ENCODE measurements around the gene SLC2A1. TPM values are rescaled to one million over a fixed set of nuclear protein-coding genes. Genes with fewer than 3 reads are reported as not detected.

The SLC2A1 gene
- total and polyA plus RNA-seq, 2 of the 13 experiments (the other 11 are each of a cell fraction or from before 2014, with no cell fraction given) = 125 to 423 TPM

- TF ChIP-seq ZNF800 (CRISPR knock-in tag; IDR thresholded peaks at IDR 0.05) = peak; percentile 36; the same call in 1 of the 2 replicates
- no peak; the same call in 1 of the 2 replicates for TF ChIP-seq ZNF747 (CRISPR knock-in tag; IDR thresholded peaks at IDR 0.05; ENCODE audit: borderline replicate concordance)
- no peak for TF ChIP-seq GTF3A (CRISPR knock-in tag; conservative IDR thresholded peaks at IDR 0.05)
- no peak for TF ChIP-seq SYNCRIP (IDR thresholded peaks at IDR 0.05; ENCODE audit: insufficient read depth, low read depth, low read length)
- TF ChIP-seq KDM3A (CRISPR knock-in tag; IDR thresholded peaks at IDR 0.05; ENCODE audit: low read depth) = peak; percentile 73; the same call in 1 of the 2 replicates
- no peak for TF ChIP-seq ZNF773 (CRISPR knock-in tag; IDR thresholded peaks at IDR 0.05; ENCODE audit: borderline replicate concordance)
- no peak for TF ChIP-seq ZNF296 (CRISPR knock-in tag; conservative IDR thresholded peaks at IDR 0.05)
- peak; percentile 99 for TF ChIP-seq POLR2G (IDR thresholded peaks at IDR 0.05; ENCODE audit: low read depth, low read length)
- no peak for TF ChIP-seq IKZF1 (IDR thresholded peaks at IDR 0.05)
- TF ChIP-seq SALL1 (CRISPR knock-in tag; IDR thresholded peaks at IDR 0.05) = peak; percentile 29; the same call in 1 of the 2 replicates
- TF ChIP-seq HINFP (CRISPR knock-in tag; IDR thresholded peaks at IDR 0.05; ENCODE audit: low read depth) = 0 out of 2 replicates have a peak, but pooled peaks have one; percentile 45
- no peak for TF ChIP-seq RARG (CRISPR knock-in tag; IDR thresholded peaks at IDR 0.05; ENCODE audit: low read depth)
- TF ChIP-seq KAT2B (IDR thresholded peaks at IDR 0.05; ENCODE audit: borderline replicate concordance, low read depth, low read length) = no peak
- TF ChIP-seq KIAA2018 (CRISPR knock-in tag; IDR thresholded peaks at IDR 0.05; ENCODE audit: borderline replicate concordance) = peak; percentile 40; the same call in 1 of the 2 replicates
These were observed at the start of gene SLC2A1 (continued) for GRCh38 chr1:42958488-42959319.
